ENCODE results near the gene XXYLT1. TPM values are rescaled to one million over a fixed set of nuclear protein-coding genes. Genes with fewer than 3 reads are reported as not detected.

Gene XXYLT1
- total and polyA plus RNA-seq, 2 of the 8 experiments (the other 6 are each of a cell fraction or from before 2014, with no cell fraction given) = 18.9 to 23.8 TPM

DNA sequence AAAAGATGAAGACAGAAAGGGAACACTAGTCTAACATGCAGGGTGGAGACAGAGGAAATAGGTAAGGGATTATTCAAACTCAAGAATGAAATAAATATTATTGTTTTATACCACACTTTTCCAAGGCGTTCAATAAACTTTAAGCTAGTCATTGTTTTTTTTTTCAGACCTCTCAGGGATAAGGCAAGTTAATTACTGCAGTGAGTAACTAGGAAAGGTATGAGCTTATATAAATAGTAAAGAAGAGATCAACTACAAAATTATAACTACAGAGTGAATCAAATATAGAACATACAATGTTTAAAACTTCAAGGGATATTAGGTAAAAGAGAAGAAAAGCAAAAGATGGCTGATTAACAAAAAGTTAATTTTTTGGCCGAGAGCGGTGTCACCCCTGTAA lies 31.5 kb upstream of the XXYLT1 start:
- H2AFZ ChIP-seq (ENCODE audit: low read length) = no peak overlapping the region
- no peak overlapping the region for H4K91ac ChIP-seq (replicated peaks; ENCODE audit: insufficient read length, low read length)
- no peaks in the 10 kb centered on the region for H3K23me2 ChIP-seq (ENCODE audit: low read depth, low read length)
- no peak overlapping the region for H2BK15ac ChIP-seq (ENCODE audit: low read length)
- no peak for DNase-seq (ENCODE audit: low read depth in 1 of 2, low spot score in 2 of 2)
- H3K27ac ChIP-seq (ENCODE audit: low read depth, low read length) = no peak overlapping the region
- no peak overlapping the region for H3K4ac ChIP-seq (replicated peaks; ENCODE audit: insufficient read length, low read depth, low read length)
- H3K9ac ChIP-seq (replicated peaks in 1 of 4; ENCODE audit: extremely low read depth in 1 of 4, low read depth in 3 of 4, low read length in 3 of 4) = no peak overlapping the region
- no peak overlapping the region for H3K23ac ChIP-seq (ENCODE audit: insufficient read length)
- H2BK20ac ChIP-seq (ENCODE audit: low read length) = no peak overlapping the region
- FAIRE-seq = no peak
- H3K4me2 ChIP-seq (ENCODE audit: insufficient read depth in 1 of 2, low read depth in 2 of 2, low read length in 2 of 2) = no peak overlapping the region
- H2BK120ac ChIP-seq (replicated peaks; ENCODE audit: low read depth, low read length) = no peak overlapping the region
- H2BK5ac ChIP-seq (ENCODE audit: low read depth, low read length) = no peak overlapping the region
- H3K18ac ChIP-seq (ENCODE audit: extremely low read depth, low read length) = no peak overlapping the region
- no peak overlapping the region for H4K8ac ChIP-seq (ENCODE audit: extremely low read depth, insufficient read depth, low read length)
- no peak overlapping the region for H2AK5ac ChIP-seq (ENCODE audit: low read depth, low read length)
- H3K4me1 ChIP-seq (replicated peaks in 1 of 4; ENCODE audit: control insufficient read depth in 3 of 4, insufficient read depth in 4 of 4, low read length in 3 of 4) = no peaks in the 10 kb centered on the region
- no peaks in the 10 kb centered on the region for H3K79me2 ChIP-seq (ENCODE audit: control insufficient read depth in 1 of 2, insufficient read depth in 2 of 2, low read length in 2 of 2)
- H3K79me1 ChIP-seq (ENCODE audit: low read depth, low read length) = no peaks in the 10 kb centered on the region
- no peak overlapping the region for H2BK12ac ChIP-seq (ENCODE audit: low read depth, low read length)
- no peak overlapping the region for H4K5ac ChIP-seq (ENCODE audit: insufficient read length, low read depth, low read length)
- no peaks in the 10 kb centered on the region for H4K20me1 ChIP-seq (replicated peaks in 1 of 2; ENCODE audit: control insufficient read depth in 1 of 2, insufficient read depth in 2 of 2, low read length in 2 of 2)
- H3K4me3 ChIP-seq (ENCODE audit: extremely low read depth in 1 of 4, insufficient read depth in 2 of 4, low read depth in 3 of 4, low read length in 4 of 4) = no peak overlapping the region
- ChIA-PET CTCF (ENCODE audit: partially characterized antibody) (interaction anchor here (1.3 to 2.3 kb wide), 3 partner anchors 31 to 219 kb away, joined by 3 to 7 read pairs (median 3); partner anchors contain the start of gene XXYLT1), POLR2A (ENCODE audit: partially characterized antibody) (no interaction called here)
- no peak overlapping the region for H3K14ac ChIP-seq (ENCODE audit: insufficient read length)
- H3K27me3 ChIP-seq (replicated peaks in 1 of 4; ENCODE audit: control insufficient read depth in 3 of 4, extremely low read depth in 1 of 4, insufficient read depth in 3 of 4, low read length in 3 of 4) = no peaks in the 10 kb centered on the region
- H3K9me3 ChIP-seq (ENCODE audit: insufficient read depth in 2 of 2, low read depth in 1 of 2, low read length in 1 of 2) = no peaks in the 10 kb centered on the region
- WGBS, 2 experiments (ENCODE audit: extremely low coverage in 1 of 2, insufficient coverage in 1 of 2, insufficient read length in 1 of 2, insufficient replicate concordance in 2 of 2, low coverage in 1 of 2, low lambda C conversion rate in 2 of 2, missing lambda C conversion rate in 1 of 2) = 95% methylated on average over 3 of the region's 3 CpGs; no CpG with 5 or more reads in 1 of the 2 experiments
- TF ChIP-seq YY1 (IDR thresholded peaks at IDR 0.05; ENCODE audit: low read depth, low read length) = no peak
- TF ChIP-seq TAF1 (IDR thresholded peaks at IDR 0.05; ENCODE audit: low read depth, low read length) = no peak
- no peak for TF ChIP-seq KDM4A (IDR thresholded peaks at IDR 0.05; ENCODE audit: low read depth, low read length, severe bottlenecking)
- H3K36me3 ChIP-seq (ENCODE audit: control insufficient read depth in 2 of 4, insufficient read depth in 4 of 4, low read length in 3 of 4) = peaks cover 0 to 4% (median 3%) of the 10 kb centered on the region in 4 experiments; a peak in 1 of 8 replicates
- H3K56ac ChIP-seq (replicated peaks; ENCODE audit: insufficient read length, low read depth, low read length) = no peak overlapping the region
